Measurements from ENCODE around the gene LONRF2.
"Not testable (repeated sequence)": the region's sequence is repeated elsewhere in the genome, so short reads cannot be mapped to it uniquely, and the experiment has no call there.

Gene LONRF2

DNA sequence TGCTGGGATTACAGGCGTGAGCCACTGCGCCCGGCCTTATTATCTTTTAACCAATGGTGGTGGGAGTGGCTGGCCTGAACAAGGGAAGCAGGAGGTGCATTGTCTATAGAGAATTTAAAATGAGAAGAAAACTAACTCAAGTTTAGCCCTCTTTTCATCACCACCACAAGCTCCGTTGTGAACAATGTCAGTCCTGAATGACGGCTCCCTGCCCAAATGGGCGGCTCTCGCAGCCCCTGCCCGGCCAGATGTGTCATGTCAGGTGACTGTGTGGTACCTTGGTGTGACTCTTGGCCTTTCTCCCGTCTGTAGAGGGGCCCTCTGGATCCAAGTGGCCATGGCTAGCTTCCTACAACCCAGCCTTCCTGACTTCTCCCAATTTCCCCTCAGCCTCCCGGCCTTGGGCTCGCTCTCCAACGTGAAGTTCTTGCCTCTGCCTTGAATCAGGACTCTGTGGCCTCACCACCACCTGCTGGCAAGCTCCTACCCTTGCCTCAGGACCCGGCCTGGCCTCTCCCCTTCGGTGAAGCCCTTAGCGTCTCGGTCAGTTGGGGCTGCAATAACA, 67.6 kb downstream of the LONRF2 start:
- H3K27me3 ChIP-seq (ENCODE audit: insufficient read depth, low read depth, severe bottlenecking), result no peaks in the 10 kb centered on the region
- no peaks in the 10 kb centered on the region for H3K36me3 ChIP-seq
- TF ChIP-seq, protein P1, sequence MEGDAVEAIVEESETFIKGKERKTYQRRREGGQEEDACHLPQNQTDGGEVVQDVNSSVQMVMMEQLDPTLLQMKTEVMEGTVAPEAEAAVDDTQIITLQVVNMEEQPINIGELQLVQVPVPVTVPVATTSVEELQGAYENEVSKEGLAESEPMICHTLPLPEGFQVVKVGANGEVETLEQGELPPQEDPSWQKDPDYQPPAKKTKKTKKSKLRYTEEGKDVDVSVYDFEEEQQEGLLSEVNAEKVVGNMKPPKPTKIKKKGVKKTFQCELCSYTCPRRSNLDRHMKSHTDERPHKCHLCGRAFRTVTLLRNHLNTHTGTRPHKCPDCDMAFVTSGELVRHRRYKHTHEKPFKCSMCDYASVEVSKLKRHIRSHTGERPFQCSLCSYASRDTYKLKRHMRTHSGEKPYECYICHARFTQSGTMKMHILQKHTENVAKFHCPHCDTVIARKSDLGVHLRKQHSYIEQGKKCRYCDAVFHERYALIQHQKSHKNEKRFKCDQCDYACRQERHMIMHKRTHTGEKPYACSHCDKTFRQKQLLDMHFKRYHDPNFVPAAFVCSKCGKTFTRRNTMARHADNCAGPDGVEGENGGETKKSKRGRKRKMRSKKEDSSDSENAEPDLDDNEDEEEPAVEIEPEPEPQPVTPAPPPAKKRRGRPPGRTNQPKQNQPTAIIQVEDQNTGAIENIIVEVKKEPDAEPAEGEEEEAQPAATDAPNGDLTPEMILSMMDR (IDR thresholded peaks at IDR 0.05; ENCODE audit: low read depth, low read length), result no peak
- H3K9me3 ChIP-seq (ENCODE audit: severe bottlenecking), result no peaks in the 10 kb centered on the region
- no peak for DNase-seq
- no peak overlapping the region for H3K27ac ChIP-seq
- no peak overlapping the region for H3K4me3 ChIP-seq (ENCODE audit: low read depth, low read length)

DNA sequence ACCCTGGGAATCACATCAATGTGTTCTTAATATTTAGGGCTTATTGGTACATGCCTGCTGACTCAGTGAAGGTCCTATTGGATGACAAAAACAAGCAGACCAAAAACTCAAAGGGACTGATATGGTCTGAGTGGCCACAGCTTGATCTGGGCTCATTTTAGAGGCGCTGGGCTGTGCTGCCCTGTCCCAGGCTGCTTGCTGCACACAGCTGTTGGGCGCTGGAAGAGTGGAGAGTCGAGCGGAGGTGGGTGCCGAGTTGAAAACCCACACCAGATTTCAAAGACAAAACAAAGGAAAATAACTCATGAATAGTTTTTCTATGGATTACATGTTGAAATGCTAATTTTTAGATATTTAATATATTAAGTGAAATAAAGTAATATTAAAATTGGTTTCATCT, 68.5 kb downstream of the LONRF2 start:
- Histone ChIP-seq H3K36me3 (no peaks in the 10 kb centered on the region), H3K4me3 (ENCODE audit: low read depth, low read length) (no peak overlapping the region), H3K9me3 (ENCODE audit: severe bottlenecking) (no peaks in the 10 kb centered on the region), H3K27ac (no peak overlapping the region), H3K27me3 (ENCODE audit: insufficient read depth, low read depth, severe bottlenecking) (no peaks in the 10 kb centered on the region)
- no peak for DNase-seq
- TF ChIP-seq, protein P1 (IDR thresholded peaks at IDR 0.05; ENCODE audit: low read depth, low read length), result no peak

DNA sequence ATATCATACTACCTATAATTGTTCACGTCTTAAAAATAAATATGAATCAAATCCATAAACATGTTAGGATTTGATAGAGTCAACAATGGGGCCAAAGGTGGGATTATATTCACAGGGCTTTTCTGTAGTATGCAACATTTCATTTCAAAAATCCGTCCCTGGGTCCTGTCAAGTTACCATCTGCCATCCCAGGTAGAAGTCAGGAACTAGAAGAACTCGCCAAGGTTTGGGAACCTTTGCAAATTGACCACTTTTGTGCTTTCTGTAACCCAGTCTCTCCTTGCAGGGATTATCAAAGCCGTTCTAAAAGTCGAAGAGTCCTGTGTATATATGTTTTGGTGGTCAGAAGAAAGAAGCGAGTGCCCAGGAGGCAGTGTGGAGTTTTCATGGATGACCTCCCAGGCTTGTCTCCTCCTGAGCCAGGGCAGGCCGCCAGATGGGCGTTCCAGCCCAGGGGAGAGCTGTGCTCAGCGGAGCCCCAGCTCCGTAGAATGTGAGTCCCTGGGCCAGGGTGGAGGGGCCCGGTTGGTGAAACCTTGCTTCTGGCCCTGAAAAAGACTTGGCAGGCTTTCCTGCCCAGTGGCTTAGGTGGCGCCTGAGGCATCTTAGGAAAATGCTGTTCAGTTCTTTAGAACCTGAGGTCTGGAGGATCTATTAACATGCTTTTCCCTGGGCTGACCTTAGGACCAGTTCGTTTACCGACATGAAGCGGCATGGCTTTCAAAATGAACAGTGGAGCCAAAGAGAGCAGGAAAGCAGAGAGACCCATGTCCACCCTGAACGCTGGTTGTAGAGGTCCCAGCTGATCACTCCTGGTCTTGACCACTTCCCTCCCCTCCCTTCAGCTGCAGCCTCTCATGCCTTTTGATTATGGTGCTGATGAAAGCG, 69.2 kb downstream of the LONRF2 start:
- Histone ChIP-seq H3K4me3 (ENCODE audit: low read depth, low read length) (no peak overlapping the region), H3K9me3 (ENCODE audit: severe bottlenecking) (no peaks in the 10 kb centered on the region), H3K36me3 (no peaks in the 10 kb centered on the region), H3K27ac (no peak overlapping the region), H3K27me3 (ENCODE audit: insufficient read depth, low read depth, severe bottlenecking) (no peaks in the 10 kb centered on the region)
- DNase-seq, result no peak
- TF ChIP-seq, protein P1 (IDR thresholded peaks at IDR 0.05; ENCODE audit: low read depth, low read length), result no peak

GRCh38 chr2:100250645-100251044, 71.7 kb downstream of the LONRF2 start:
- TF ChIP-seq, protein P1 (IDR thresholded peaks at IDR 0.05; ENCODE audit: low read depth, low read length), result no peak
- no peak for DNase-seq
- no peak overlapping the region for H3K4me3 ChIP-seq (ENCODE audit: low read depth, low read length)

GRCh38 chr2:100248971-100249370, 73.3 kb downstream of the LONRF2 start:
- H3K27me3 ChIP-seq (ENCODE audit: insufficient read depth, low read depth, severe bottlenecking), result no peaks in the 10 kb centered on the region
- TF ChIP-seq, protein P1 (IDR thresholded peaks at IDR 0.05; ENCODE audit: low read depth, low read length), result no peak
- H3K9me3 ChIP-seq (ENCODE audit: severe bottlenecking), result no peaks in the 10 kb centered on the region
- no peaks in the 10 kb centered on the region for H3K36me3 ChIP-seq
- no peak overlapping the region for H3K4me3 ChIP-seq (ENCODE audit: low read depth, low read length)
- no peak for DNase-seq
- H3K27ac ChIP-seq, result no peak overlapping the region

More at GRCh38 chr2:100250645-100251044, 71.7 kb downstream of the LONRF2 start:
- H3K27ac ChIP-seq, result no peak overlapping the region
- no peaks in the 10 kb centered on the region for H3K27me3 ChIP-seq (ENCODE audit: insufficient read depth, low read depth, severe bottlenecking)
- H3K9me3 ChIP-seq (ENCODE audit: severe bottlenecking), result no peaks in the 10 kb centered on the region
- no peaks in the 10 kb centered on the region for H3K36me3 ChIP-seq

DNA sequence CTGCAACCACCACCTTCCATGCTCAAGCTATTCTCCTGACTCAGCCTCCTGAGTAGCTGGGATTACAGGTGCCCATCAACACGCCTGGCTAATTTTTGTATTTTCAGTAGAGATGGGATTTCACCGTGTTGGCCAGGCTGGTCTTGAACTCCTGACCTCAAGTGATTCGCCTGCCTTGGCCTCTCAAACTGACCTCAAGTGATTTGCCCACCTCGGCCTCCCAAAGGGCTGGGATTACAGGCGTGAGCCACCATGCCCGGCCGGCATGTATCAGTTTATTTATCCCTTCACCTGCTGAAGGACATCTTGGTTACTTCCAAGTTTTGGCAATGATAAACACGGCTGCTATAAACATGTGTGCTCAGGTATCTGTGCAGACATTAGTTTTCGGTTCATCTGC, 73.7 kb downstream of the LONRF2 start:
- H3K4me3 ChIP-seq (ENCODE audit: low read depth, low read length); DNase-seq; H3K27me3 ChIP-seq (ENCODE audit: insufficient read depth, low read depth, severe bottlenecking); H3K27ac ChIP-seq; H3K36me3 ChIP-seq; H3K9me3 ChIP-seq (ENCODE audit: severe bottlenecking): not testable (repeated sequence)
